ENCODE measurements around the gene SHC4.

DNA sequence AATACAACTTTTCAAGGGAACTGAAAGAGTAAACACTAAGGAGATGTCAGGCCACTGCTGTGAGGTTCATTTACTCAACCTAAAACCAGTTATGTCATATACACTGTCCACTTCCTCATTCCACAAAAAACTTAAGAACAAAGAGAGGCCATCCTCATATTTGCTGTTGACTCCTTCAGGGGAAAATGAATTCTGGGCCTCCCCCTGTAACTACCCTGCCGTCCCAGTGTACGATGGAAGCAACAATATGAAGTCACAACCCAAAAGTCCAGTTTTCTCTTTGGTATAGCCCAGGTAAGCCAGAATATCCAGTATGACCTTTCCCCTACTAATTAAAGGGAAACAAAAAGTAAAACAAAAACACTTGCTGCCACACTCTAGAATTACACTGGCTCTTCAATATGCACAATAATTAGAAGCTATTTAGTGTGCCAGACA is 169.0 kb downstream of the SHC4 start:
- TF ChIP-seq, protein P1, sequence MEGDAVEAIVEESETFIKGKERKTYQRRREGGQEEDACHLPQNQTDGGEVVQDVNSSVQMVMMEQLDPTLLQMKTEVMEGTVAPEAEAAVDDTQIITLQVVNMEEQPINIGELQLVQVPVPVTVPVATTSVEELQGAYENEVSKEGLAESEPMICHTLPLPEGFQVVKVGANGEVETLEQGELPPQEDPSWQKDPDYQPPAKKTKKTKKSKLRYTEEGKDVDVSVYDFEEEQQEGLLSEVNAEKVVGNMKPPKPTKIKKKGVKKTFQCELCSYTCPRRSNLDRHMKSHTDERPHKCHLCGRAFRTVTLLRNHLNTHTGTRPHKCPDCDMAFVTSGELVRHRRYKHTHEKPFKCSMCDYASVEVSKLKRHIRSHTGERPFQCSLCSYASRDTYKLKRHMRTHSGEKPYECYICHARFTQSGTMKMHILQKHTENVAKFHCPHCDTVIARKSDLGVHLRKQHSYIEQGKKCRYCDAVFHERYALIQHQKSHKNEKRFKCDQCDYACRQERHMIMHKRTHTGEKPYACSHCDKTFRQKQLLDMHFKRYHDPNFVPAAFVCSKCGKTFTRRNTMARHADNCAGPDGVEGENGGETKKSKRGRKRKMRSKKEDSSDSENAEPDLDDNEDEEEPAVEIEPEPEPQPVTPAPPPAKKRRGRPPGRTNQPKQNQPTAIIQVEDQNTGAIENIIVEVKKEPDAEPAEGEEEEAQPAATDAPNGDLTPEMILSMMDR (conservative IDR thresholded peaks at IDR 0.05): no peak
- TF ChIP-seq ZFX (IDR thresholded peaks at IDR 0.05): no peak

Data from C4-2B (cell line).